Activated naive CD8-positive, alpha-beta T cell (primary cell): ENCODE data around the gene ZC3H13.
"Not testable (repeated sequence)": the region's sequence is repeated elsewhere in the genome, so short reads cannot be mapped to it uniquely, and the experiment has no call there.

Experiments
- H3K27ac Mint-ChIP-seq: one replicate; pipeline ENCODE4 v1.8.0; 2021; ENCODE audit warnings: mixed read lengths
- H3K27me3 Mint-ChIP-seq: one replicate; pipeline ENCODE4 v1.8.0; 2021; ENCODE audit warnings: mixed read lengths
- H3K36me3 Mint-ChIP-seq: one replicate; pipeline ENCODE4 v1.8.0; 2021; ENCODE audit warnings: mixed read lengths
- H3K4me1 Mint-ChIP-seq: one replicate; pipeline ENCODE4 v1.8.0; 2021; ENCODE audit warnings: low read depth, mixed read lengths
- H3K4me3 Mint-ChIP-seq: one replicate; pipeline ENCODE4 v1.8.0; 2021; ENCODE audit warnings: mild to moderate bottlenecking, mixed read lengths
- H3K9me3 Mint-ChIP-seq: one replicate; pipeline ENCODE4 v1.8.0; 2021; ENCODE audit warnings: low read depth, mixed read lengths

The ZC3H13 gene

GRCh38 chr13:46006688-46007452 is 45.7 kb downstream of the ZC3H13 start:
- Mint-ChIP-seq H3K9me3 (no peaks in the 10 kb centered on the region), H3K4me1 (peaks cover 3% of the 10 kb centered on the region), H3K4me3 (no peak overlapping the region), H3K36me3 (peaks cover 11% of the 10 kb centered on the region), H3K27ac (no peak overlapping the region), H3K27me3 (no peaks in the 10 kb centered on the region)

- Mint-ChIP-seq H3K27me3 (no peaks in the 10 kb centered on the region), H3K27ac (no peak overlapping the region), H3K4me3 (no peak overlapping the region), H3K9me3 (no peaks in the 10 kb centered on the region), H3K4me1 (peaks cover 3% of the 10 kb centered on the region), H3K36me3 (peaks cover 26% of the 10 kb centered on the region)
These were observed 48.1 kb downstream of the ZC3H13 start for GRCh38 chr13:46004491-46004890.

GRCh38 chr13:45996631-45997030 is 55.9 kb downstream of the ZC3H13 start:
- peaks cover 4% of the 10 kb centered on the region for H3K4me1 Mint-ChIP-seq
- H3K36me3 Mint-ChIP-seq: peaks cover 29% of the 10 kb centered on the region
- no peaks in the 10 kb centered on the region for H3K9me3 Mint-ChIP-seq
- no peak overlapping the region for H3K4me3 Mint-ChIP-seq
- H3K27ac Mint-ChIP-seq: no peak overlapping the region
- H3K27me3 Mint-ChIP-seq: no peaks in the 10 kb centered on the region

GRCh38 chr13:45995245-45995644 is 57.3 kb downstream of the ZC3H13 start:
- Mint-ChIP-seq H3K4me1 (peaks cover 4% of the 10 kb centered on the region), H3K36me3 (peaks cover 20% of the 10 kb centered on the region), H3K9me3 (no peaks in the 10 kb centered on the region), H3K4me3 (no peak overlapping the region), H3K27me3 (no peaks in the 10 kb centered on the region), H3K27ac (no peak overlapping the region)

- Mint-ChIP-seq H3K27ac (no peak overlapping the region), H3K36me3 (peaks cover 17% of the 10 kb centered on the region), H3K27me3 (no peaks in the 10 kb centered on the region), H3K4me3 (no peak overlapping the region), H3K9me3 (no peaks in the 10 kb centered on the region), H3K4me1 (peaks cover 4% of the 10 kb centered on the region)
These were observed 57.8 kb downstream of the ZC3H13 start for GRCh38 chr13:45994752-45995151.

- H3K27ac Mint-ChIP-seq: no peak overlapping the region
- H3K9me3 Mint-ChIP-seq: no peaks in the 10 kb centered on the region
- H3K36me3 Mint-ChIP-seq: peaks cover 24% of the 10 kb centered on the region
- H3K4me1 Mint-ChIP-seq: peaks cover 7% of the 10 kb centered on the region
- H3K27me3 Mint-ChIP-seq: no peaks in the 10 kb centered on the region
- no peak overlapping the region for H3K4me3 Mint-ChIP-seq
These were observed 62.9 kb downstream of the ZC3H13 start for GRCh38 chr13:45989607-45990006.

GRCh38 chr13:45981127-45981526 is 71.4 kb downstream of the ZC3H13 start:
- peaks cover 19% of the 10 kb centered on the region for H3K4me1 Mint-ChIP-seq
- H3K9me3 Mint-ChIP-seq, H3K27me3 Mint-ChIP-seq, H3K27ac Mint-ChIP-seq, H3K4me3 Mint-ChIP-seq: not testable (repeated sequence)
- peaks cover 45% of the 10 kb centered on the region for H3K36me3 Mint-ChIP-seq

- Mint-ChIP-seq H3K27ac (no peak overlapping the region), H3K9me3 (no peaks in the 10 kb centered on the region), H3K36me3 (peaks cover 32% of the 10 kb centered on the region), H3K27me3 (no peaks in the 10 kb centered on the region), H3K4me1 (peaks cover 4% of the 10 kb centered on the region), H3K4me3 (no peak overlapping the region)
These were observed 77.2 kb downstream of the ZC3H13 start for GRCh38 chr13:45975337-45975736.

GRCh38 chr13:45974500-45974899 is 78.0 kb downstream of the ZC3H13 start:
- H3K9me3 Mint-ChIP-seq: no peaks in the 10 kb centered on the region
- H3K27ac Mint-ChIP-seq: no peak overlapping the region
- H3K4me1 Mint-ChIP-seq: peaks cover 2% of the 10 kb centered on the region
- no peaks in the 10 kb centered on the region for H3K27me3 Mint-ChIP-seq
- H3K36me3 Mint-ChIP-seq: peaks cover 30% of the 10 kb centered on the region
- H3K4me3 Mint-ChIP-seq: no peak overlapping the region

- no peaks in the 10 kb centered on the region for H3K27me3 Mint-ChIP-seq
- H3K4me3 Mint-ChIP-seq: no peak overlapping the region
- peaks cover 19% of the 10 kb centered on the region for H3K36me3 Mint-ChIP-seq
- peaks cover 10% of the 10 kb centered on the region for H3K4me1 Mint-ChIP-seq
- no peak overlapping the region for H3K27ac Mint-ChIP-seq
- H3K9me3 Mint-ChIP-seq: no peaks in the 10 kb centered on the region
These were observed 85.0 kb downstream of the ZC3H13 start for GRCh38 chr13:45967589-45967988.

GRCh38 chr13:45966715-45967114 is 85.8 kb downstream of the ZC3H13 start:
- H3K4me3 Mint-ChIP-seq: peak overlapping the region; percentile 6
- peaks cover 16% of the 10 kb centered on the region for H3K36me3 Mint-ChIP-seq
- peaks cover 10% of the 10 kb centered on the region for H3K4me1 Mint-ChIP-seq
- no peaks in the 10 kb centered on the region for H3K27me3 Mint-ChIP-seq
- H3K9me3 Mint-ChIP-seq: no peaks in the 10 kb centered on the region
- peak overlapping the region; percentile 72 for H3K27ac Mint-ChIP-seq

- Mint-ChIP-seq H3K4me1 (peaks cover 3% of the 10 kb centered on the region), H3K4me3 (no peak overlapping the region), H3K9me3 (no peaks in the 10 kb centered on the region), H3K27me3 (no peaks in the 10 kb centered on the region), H3K36me3 (peaks cover 14% of the 10 kb centered on the region), H3K27ac (no peak overlapping the region)
These were observed 91.1 kb downstream of the ZC3H13 start for GRCh38 chr13:45961468-45961867.

- Mint-ChIP-seq H3K4me3 (no peak overlapping the region), H3K9me3 (no peaks in the 10 kb centered on the region), H3K27ac (no peak overlapping the region), H3K4me1 (no peaks in the 10 kb centered on the region), H3K36me3 (peaks cover 17% of the 10 kb centered on the region), H3K27me3 (no peaks in the 10 kb centered on the region)
These were observed 97.4 kb downstream of the ZC3H13 start for GRCh38 chr13:45954836-45955800.

- Mint-ChIP-seq H3K4me1 (no peaks in the 10 kb centered on the region), H3K36me3 (peaks cover 13% of the 10 kb centered on the region), H3K27ac (no peak overlapping the region), H3K9me3 (no peaks in the 10 kb centered on the region), H3K4me3 (no peak overlapping the region), H3K27me3 (no peaks in the 10 kb centered on the region)
These were observed 99.5 kb downstream of the ZC3H13 start for GRCh38 chr13:45953082-45953481.

GRCh38 chr13:45951724-45952123 is 100.8 kb downstream of the ZC3H13 start:
- Mint-ChIP-seq H3K36me3 (peaks cover 8% of the 10 kb centered on the region), H3K4me1 (no peaks in the 10 kb centered on the region), H3K27ac (no peak overlapping the region), H3K27me3 (no peaks in the 10 kb centered on the region), H3K9me3 (no peaks in the 10 kb centered on the region), H3K4me3 (no peak overlapping the region)
